ENCODE data around the gene USH2A.

DNA sequence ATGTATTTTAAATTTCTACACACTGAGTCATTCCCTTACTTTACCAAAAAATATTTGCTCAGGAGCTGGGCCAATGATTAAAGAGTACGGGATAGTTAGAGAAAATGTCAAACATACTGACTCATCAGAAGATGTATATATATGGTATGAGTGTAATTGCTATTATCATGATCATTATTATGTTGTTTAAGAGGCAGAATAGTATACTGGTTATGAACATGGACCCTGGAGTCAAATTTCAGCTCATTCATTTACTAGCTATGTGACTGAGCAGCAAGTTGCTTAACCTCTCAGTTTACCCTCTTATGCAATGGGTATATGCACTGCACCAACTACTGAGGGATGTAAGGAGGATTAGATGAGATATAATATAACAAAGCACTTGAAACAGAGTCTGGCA is 41.2 kb upstream of the USH2A start:
- TF ChIP-seq, protein P1, sequence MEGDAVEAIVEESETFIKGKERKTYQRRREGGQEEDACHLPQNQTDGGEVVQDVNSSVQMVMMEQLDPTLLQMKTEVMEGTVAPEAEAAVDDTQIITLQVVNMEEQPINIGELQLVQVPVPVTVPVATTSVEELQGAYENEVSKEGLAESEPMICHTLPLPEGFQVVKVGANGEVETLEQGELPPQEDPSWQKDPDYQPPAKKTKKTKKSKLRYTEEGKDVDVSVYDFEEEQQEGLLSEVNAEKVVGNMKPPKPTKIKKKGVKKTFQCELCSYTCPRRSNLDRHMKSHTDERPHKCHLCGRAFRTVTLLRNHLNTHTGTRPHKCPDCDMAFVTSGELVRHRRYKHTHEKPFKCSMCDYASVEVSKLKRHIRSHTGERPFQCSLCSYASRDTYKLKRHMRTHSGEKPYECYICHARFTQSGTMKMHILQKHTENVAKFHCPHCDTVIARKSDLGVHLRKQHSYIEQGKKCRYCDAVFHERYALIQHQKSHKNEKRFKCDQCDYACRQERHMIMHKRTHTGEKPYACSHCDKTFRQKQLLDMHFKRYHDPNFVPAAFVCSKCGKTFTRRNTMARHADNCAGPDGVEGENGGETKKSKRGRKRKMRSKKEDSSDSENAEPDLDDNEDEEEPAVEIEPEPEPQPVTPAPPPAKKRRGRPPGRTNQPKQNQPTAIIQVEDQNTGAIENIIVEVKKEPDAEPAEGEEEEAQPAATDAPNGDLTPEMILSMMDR (IDR thresholded peaks at IDR 0.05) = no peak
- no peak for TF ChIP-seq EZH2 (IDR thresholded peaks at IDR 0.05)
